K562 (cell line): Measurements from ENCODE around the gene NHLH1. TPM values are rescaled to one million over a fixed set of nuclear protein-coding genes. Genes with fewer than 3 reads are reported as not detected.

Experiments
- ATAC-seq: fragments of 200-7000 bp; cut with Tn5 transposase; 3 replicates; pipeline ENCODE4 v1.9.1; 2020; ENCODE audit warnings: moderate library complexity
- BruUV-seq: library from RNA; stranded (reverse); fragments of 400-500 nt; replicated peaks from 2 replicates; lab custom pipeline; 2021; lab: Mats Ljungman, UMichigan
- CTCF ChIA-PET: fragments of 300-600 bp; formaldehyde crosslinking; extraction: SDS; loops from one replicate; lab custom pipeline; 2021; ENCODE audit warnings: low intra/inter-chr PET ratio; lab: Yijun Ruan, JAX
- POLR2A ChIA-PET: fragments of 300-600, 350-650 bp; sonication (Branson Sonifier 250); formaldehyde crosslinking; extraction: SDS; loops from one replicate; lab custom pipeline; 2021; ENCODE audit warnings: antibody characterized with exemption, inconsistent platforms; lab: Yijun Ruan, JAX
- DNase-seq, 4 experiments: peaks; one replicate each; pipeline versions ENCODE4 v3.0.0 to v3.0.0-alpha.2; 2011 to 2018; ENCODE audit warnings: low spot score in 3 of 4, mixed read lengths in 3 of 4; ENCODE audit errors: extremely low read depth in 1 of 4
- FAIRE-seq: peaks from 2 replicates; lab custom pipeline; 2011; peaks lifted over from hg19 to GRCh38; lab: Jason Lieb, UNC
- H2AFZ ChIP-seq: 2 replicates; pipeline ENCODE4 v1.6.0; 2011; ENCODE audit warnings: low read depth, low read length, control low read depth, inconsistent platforms
- H3K27ac ChIP-seq: fragments of 200-600 bp; 3 replicates; pipeline ENCODE4 v1.8.0; 2011; ENCODE audit warnings: low read depth, mild to moderate bottlenecking, control low read depth, inconsistent platforms, low read length, moderate library complexity, mixed read lengths; ENCODE audit errors: extremely low read depth
- H3K27me3 ChIP-seq, 2 experiments: fragments of 300-600 bp in 1 of 2; 2 replicates in 1 of 2; 3 replicates in 1 of 2; pipeline versions ENCODE4 v1.6.0 to v1.8.0; 2011; ENCODE audit warnings: inconsistent platforms in 2 of 2, low read length in 2 of 2, mild to moderate bottlenecking in 1 of 2, mixed read lengths in 1 of 2, moderate library complexity in 1 of 2; ENCODE audit not compliant: control insufficient read depth in 2 of 2, insufficient read depth in 2 of 2
- H3K36me3 ChIP-seq: fragments of 300-600 bp; 3 replicates; pipeline ENCODE4 v1.8.0; 2011; ENCODE audit warnings: mild to moderate bottlenecking, low read length, inconsistent platforms; ENCODE audit not compliant: control insufficient read depth, insufficient read depth
- H3K4me1 ChIP-seq, 2 experiments: fragments of 200-600 bp in 1 of 2; replicated peaks in 1 of 2; 2 replicates in 1 of 2; 3 replicates in 1 of 2; pipeline versions ENCODE4 v1.5.1 to v1.8.0; 2011; ENCODE audit warnings: inconsistent platforms in 2 of 2, low read length in 2 of 2, mild to moderate bottlenecking in 1 of 2, mixed read lengths in 1 of 2, moderate library complexity in 1 of 2; ENCODE audit not compliant: control insufficient read depth in 2 of 2, insufficient read depth in 2 of 2
- H3K4me2 ChIP-seq: 2 replicates; pipeline ENCODE4 v1.6.1; 2011; ENCODE audit warnings: low read length, control low read depth, inconsistent platforms, mixed read lengths; ENCODE audit not compliant: insufficient read depth
- H3K4me3 ChIP-seq: fragments of 200-600 bp; sonication (generic), shearing (Covaris generic); 2 replicates; pipeline ENCODE4 v1.5.1; 2016; ENCODE audit warnings: control low read depth, inconsistent platforms
- H3K79me2 ChIP-seq: fragments of 200-600 bp; 3 replicates; pipeline ENCODE4 v1.8.0; 2011; ENCODE audit warnings: low read length, inconsistent platforms; ENCODE audit not compliant: control insufficient read depth, insufficient read depth
- H3K9ac ChIP-seq, 2 experiments: 2 replicates each; pipeline versions ENCODE4 v1.6.0 to v1.6.1; 2011; ENCODE audit warnings: low read depth in 2 of 2, low read length in 2 of 2, control low read depth in 1 of 2, inconsistent platforms in 1 of 2, mild to moderate bottlenecking in 1 of 2, mixed read lengths in 1 of 2; ENCODE audit not compliant: insufficient read depth in 1 of 2
- H3K9me1 ChIP-seq: one replicate; pipeline ENCODE4 v1.6.0; 2011; ENCODE audit warnings: inconsistent platforms, mild to moderate bottlenecking, low read length, moderate library complexity; ENCODE audit not compliant: control insufficient read depth, insufficient read depth
- H3K9me3 ChIP-seq: replicated peaks from 2 replicates; pipeline ENCODE4 v1.5.1; 2011; ENCODE audit warnings: low read depth, low read length, inconsistent platforms; ENCODE audit not compliant: control insufficient read depth, insufficient read depth
- H4K20me1 ChIP-seq: replicated peaks from 2 replicates; pipeline ENCODE4 v1.6.1; 2011; ENCODE audit warnings: low read length, inconsistent platforms, mixed read lengths; ENCODE audit not compliant: control insufficient read depth, insufficient read depth
- C11orf30 ChIP-seq: fragments of 450-650 bp; IDR thresholded peaks from 2 replicates; pipeline ENCODE4 v1.6.1; 2016; ENCODE audit warnings: low read depth, mild to moderate bottlenecking
- PHB ChIP-seq: fragments of 250-450 bp; sonication (Bioruptor Pico); IDR thresholded peaks from 2 replicates; pipeline ENCODE4 v1.5.0; 2021
- SMAD2 ChIP-seq: fragments of 150-350 bp; IDR thresholded peaks from 2 replicates; pipeline ENCODE4 v1.6.1; 2014; ENCODE audit warnings: low read depth, mild to moderate bottlenecking, low read length
- TCF3 ChIP-seq: sonication (generic); formaldehyde crosslinking; IDR thresholded peaks from 2 replicates; pipeline ENCODE4 v1.4.0; 2020; ENCODE audit warnings: mild to moderate bottlenecking, missing genetic modification reagents
- ZBTB8A ChIP-seq: fragments of 450-650 bp; IDR thresholded peaks from 2 replicates; pipeline ENCODE4 v1.6.1; 2018; ENCODE audit warnings: mild to moderate bottlenecking, moderate library complexity; ENCODE audit not compliant: partially characterized antibody
- ZNF24 ChIP-seq: fragments of 450-650 bp; IDR thresholded peaks from 2 replicates; pipeline ENCODE4 v1.6.1; 2016
- ZSCAN29 ChIP-seq: fragments of 450-650 bp; IDR thresholded peaks from 2 replicates; pipeline ENCODE4 v1.6.1; 2017
- WGBS: fragments of 100-300 bp; shearing (Covaris generic); methylation state at CpG from one replicate; pipeline ENCODE4 v1.1.6; 2016; ENCODE audit warnings: low coverage, mixed read lengths; ENCODE audit not compliant: insufficient coverage; ENCODE audit errors: missing lambda C conversion rate; 5-methylcytosine and 5-hydroxymethylcytosine counted together
- in situ Hi-C: fragments of 300-500 bp; cut with MboI; formaldehyde crosslinking; loops from 4 replicates; pipeline ENCODE4 v1.15.0; 2018; ENCODE audit warnings: inconsistent platforms, mixed read lengths
- intact Hi-C: fragments of 100-400 bp; cut with micrococcal nuclease; formaldehyde crosslinking; loops from 2 replicates; pipeline ENCODE4 v1.14.2; 2022
- polyA plus RNA-seq, 8 experiments: library from polyadenylated mRNA; depleted of rRNA in 4 of 8; stranded (reverse) in 5 of 8; unstranded in 3 of 8; fragments of >200 nt; fragmentation: Nextera tagmentation in 2 of 8; fragmentation: Illumina TruSeq in 1 of 8; extraction: Ambion mirVana in 2 of 8; extraction: Trizol in 1 of 8; gene quantifications; 2 replicates each; pipeline versions ENCODE4 v1.2.1 to v1.2.3, GENCODE V29; 2011 to 2014; ENCODE audit warnings: inconsistent platforms in 1 of 8, missing spikeins in 1 of 8
- total RNA-seq, 7 experiments: library from RNA; depleted of rRNA in 6 of 7; stranded (reverse); fragments of >200 nt in 6 of 7; fragmentation: Illumina TruSeq in 2 of 7; extraction: Trizol in 2 of 7; gene quantifications; 2 replicates each; pipeline versions ENCODE4 v1.2.1 to v1.2.3, GENCODE V29; 2011 to 2021; ENCODE audit warnings: low replicate concordance in 1 of 7
- TF ChIP-seq, protein P1 (sequence below): fragments of 450-650 bp; IDR thresholded peaks from 2 replicates; pipeline ENCODE4 v1.6.1; 2017; ENCODE audit warnings: mild to moderate bottlenecking, moderate library complexity
- TF ChIP-seq, protein P2 (sequence below): sonication (generic); formaldehyde crosslinking; IDR thresholded peaks from 2 replicates; pipeline ENCODE4 v1.8.1; 2022; ENCODE audit warnings: missing genetic modification reagents
- TF ChIP-seq, protein P3 (sequence below): fragments of 250-450 bp; sonication (Bioruptor Pico); IDR thresholded peaks from 2 replicates; pipeline ENCODE4 v1.8.0; 2022; ENCODE audit warnings: moderate library complexity, mild to moderate bottlenecking, inconsistent platforms
- TF ChIP-seq, protein P4 (sequence below): fragments of 250-450 bp; sonication (Bioruptor Pico); IDR thresholded peaks from 2 replicates; pipeline ENCODE4 v1.9.0; 2021; ENCODE audit warnings: mild to moderate bottlenecking, inconsistent platforms

Gene NHLH1
- total and polyA plus RNA-seq, 9 of the 15 experiments (the other 6 are each of a cell fraction or from before 2014, with no cell fraction given) = 0.09 to 1.3 (median 0.35) TPM; not detected in 1

DNA sequence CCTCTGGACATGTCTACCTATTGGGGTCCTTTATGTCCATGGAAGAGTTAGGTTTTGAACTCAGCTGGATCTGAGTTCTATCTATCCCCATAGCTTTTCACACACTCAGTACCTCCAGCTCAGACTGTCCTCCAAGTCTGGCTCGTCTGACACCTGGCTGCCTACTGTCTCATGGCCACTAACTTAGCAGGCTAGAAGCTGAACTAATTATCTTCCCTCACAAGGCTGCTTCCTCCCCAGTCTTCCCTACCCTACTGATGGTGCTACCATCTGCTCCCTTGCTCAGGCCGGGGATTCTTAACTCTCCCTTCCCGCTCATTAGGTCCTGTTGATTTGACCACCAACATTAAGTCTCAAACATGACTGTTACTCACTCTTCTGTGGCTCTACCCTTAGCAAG is 46.8 kb downstream of the NHLH1 start:
- ChIA-PET POLR2A (no interaction called here), CTCF (no interaction called here)
- H3K4me2 ChIP-seq = no peak overlapping the region
- in situ Hi-C loops (no loop called here), intact Hi-C loops (no loop called here)
- H3K79me2 ChIP-seq = no peaks in the 10 kb centered on the region
- H3K9ac ChIP-seq = no peak overlapping the region
- no TSS peak for BruUV-seq
- peaks cover 9 to 16% of the 10 kb centered on the region in 2 experiments; a peak in 4 of 5 replicates for H3K4me1 ChIP-seq
- no peak for TF ChIP-seq ZBTB8A
- no peak for TF ChIP-seq PHB (CRISPR knock-in tag)
- TF ChIP-seq, protein P1, sequence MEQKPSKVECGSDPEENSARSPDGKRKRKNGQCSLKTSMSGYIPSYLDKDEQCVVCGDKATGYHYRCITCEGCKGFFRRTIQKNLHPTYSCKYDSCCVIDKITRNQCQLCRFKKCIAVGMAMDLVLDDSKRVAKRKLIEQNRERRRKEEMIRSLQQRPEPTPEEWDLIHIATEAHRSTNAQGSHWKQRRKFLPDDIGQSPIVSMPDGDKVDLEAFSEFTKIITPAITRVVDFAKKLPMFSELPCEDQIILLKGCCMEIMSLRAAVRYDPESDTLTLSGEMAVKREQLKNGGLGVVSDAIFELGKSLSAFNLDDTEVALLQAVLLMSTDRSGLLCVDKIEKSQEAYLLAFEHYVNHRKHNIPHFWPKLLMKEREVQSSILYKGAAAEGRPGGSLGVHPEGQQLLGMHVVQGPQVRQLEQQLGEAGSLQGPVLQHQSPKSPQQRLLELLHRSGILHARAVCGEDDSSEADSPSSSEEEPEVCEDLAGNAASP = no peak
- ATAC-seq (0 out of 3 replicates have a peak, but pooled peaks have one; percentile 10), FAIRE-seq (no peak), DNase-seq (no peak)
- no peaks in the 10 kb centered on the region for H3K9me1 ChIP-seq
- H3K36me3 ChIP-seq = no peaks in the 10 kb centered on the region; the same call in 2 of the 3 replicates
- H4K20me1 ChIP-seq = no peaks in the 10 kb centered on the region
- WGBS = 44% methylated on average over 3 of the region's 3 CpGs
- H3K4me3 ChIP-seq = no peak overlapping the region
- no peak overlapping the region for H3K27ac ChIP-seq
- H2AFZ ChIP-seq = no peak overlapping the region
- no peaks in the 10 kb centered on the region for H3K9me3 ChIP-seq
- no peaks in the 10 kb centered on the region for H3K27me3 ChIP-seq

DNA sequence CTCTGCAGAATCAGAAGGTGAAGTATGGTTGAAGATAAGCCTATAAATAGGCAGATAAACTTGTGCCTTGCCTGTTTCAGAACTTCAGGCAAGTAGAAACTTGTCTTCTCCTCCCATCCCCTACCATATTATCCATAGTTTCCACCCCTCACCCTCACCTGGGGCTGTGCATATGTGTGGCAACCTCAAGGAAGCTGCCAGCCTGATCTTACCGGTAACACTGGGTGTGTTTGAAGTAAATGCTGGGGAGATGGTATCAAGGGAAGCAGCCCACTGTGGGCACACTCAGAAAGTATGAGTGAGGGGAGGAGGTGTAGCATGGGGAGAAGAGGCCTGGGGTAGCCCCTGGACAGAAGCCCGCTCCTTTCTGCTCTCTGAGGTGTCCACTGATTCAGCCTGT is 48.0 kb downstream of the NHLH1 start:
- no peak overlapping the region for H2AFZ ChIP-seq
- no peak overlapping the region for H3K27ac ChIP-seq
- H3K9me1 ChIP-seq = no peaks in the 10 kb centered on the region
- H3K4me1 ChIP-seq = peaks cover 14 to 24% of the 10 kb centered on the region in 2 experiments
- no peak overlapping the region for H3K4me2 ChIP-seq
- WGBS = 8% methylated on average over 2 of the region's 2 CpGs
- FAIRE-seq (no peak), ATAC-seq (no peak), DNase-seq (no peak)
- no peaks in the 10 kb centered on the region for H3K79me2 ChIP-seq
- H3K36me3 ChIP-seq = no peaks in the 10 kb centered on the region; the same call in 2 of the 3 replicates
- CTCF ChIA-PET = no interaction called here
- no peak for TF ChIP-seq ZSCAN29
- TF ChIP-seq, protein P2, sequence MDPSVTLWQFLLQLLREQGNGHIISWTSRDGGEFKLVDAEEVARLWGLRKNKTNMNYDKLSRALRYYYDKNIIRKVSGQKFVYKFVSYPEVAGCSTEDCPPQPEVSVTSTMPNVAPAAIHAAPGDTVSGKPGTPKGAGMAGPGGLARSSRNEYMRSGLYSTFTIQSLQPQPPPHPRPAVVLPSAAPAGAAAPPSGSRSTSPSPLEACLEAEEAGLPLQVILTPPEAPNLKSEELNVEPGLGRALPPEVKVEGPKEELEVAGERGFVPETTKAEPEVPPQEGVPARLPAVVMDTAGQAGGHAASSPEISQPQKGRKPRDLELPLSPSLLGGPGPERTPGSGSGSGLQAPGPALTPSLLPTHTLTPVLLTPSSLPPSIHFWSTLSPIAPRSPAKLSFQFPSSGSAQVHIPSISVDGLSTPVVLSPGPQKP (CRISPR knock-in tag) = no peak
- TF ChIP-seq TCF3 (CRISPR knock-in tag) = no peak
- TF ChIP-seq C11orf30 = no peak
- TF ChIP-seq, protein P3, sequence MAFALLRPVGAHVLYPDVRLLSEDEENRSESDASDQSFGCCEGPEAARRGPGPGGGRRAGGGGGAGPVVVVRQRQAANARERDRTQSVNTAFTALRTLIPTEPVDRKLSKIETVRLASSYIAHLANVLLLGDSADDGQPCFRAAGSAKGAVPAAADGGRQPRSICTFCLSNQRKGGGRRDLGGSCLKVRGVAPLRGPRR = no peak
- TF ChIP-seq, protein P4, sequence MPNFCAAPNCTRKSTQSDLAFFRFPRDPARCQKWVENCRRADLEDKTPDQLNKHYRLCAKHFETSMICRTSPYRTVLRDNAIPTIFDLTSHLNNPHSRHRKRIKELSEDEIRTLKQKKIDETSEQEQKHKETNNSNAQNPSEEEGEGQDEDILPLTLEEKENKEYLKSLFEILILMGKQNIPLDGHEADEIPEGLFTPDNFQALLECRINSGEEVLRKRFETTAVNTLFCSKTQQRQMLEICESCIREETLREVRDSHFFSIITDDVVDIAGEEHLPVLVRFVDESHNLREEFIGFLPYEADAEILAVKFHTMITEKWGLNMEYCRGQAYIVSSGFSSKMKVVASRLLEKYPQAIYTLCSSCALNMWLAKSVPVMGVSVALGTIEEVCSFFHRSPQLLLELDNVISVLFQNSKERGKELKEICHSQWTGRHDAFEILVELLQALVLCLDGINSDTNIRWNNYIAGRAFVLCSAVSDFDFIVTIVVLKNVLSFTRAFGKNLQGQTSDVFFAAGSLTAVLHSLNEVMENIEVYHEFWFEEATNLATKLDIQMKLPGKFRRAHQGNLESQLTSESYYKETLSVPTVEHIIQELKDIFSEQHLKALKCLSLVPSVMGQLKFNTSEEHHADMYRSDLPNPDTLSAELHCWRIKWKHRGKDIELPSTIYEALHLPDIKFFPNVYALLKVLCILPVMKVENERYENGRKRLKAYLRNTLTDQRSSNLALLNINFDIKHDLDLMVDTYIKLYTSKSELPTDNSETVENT = no peak
- no peak for TF ChIP-seq ZNF24
- no peak for TF ChIP-seq SMAD2
- no peak overlapping the region for H3K4me3 ChIP-seq
- no peaks in the 10 kb centered on the region for H4K20me1 ChIP-seq
- no peak overlapping the region for H3K9ac ChIP-seq
- intact Hi-C loops (no loop called here), in situ Hi-C loops (no loop called here)
- no peaks in the 10 kb centered on the region for H3K27me3 ChIP-seq
- H3K9me3 ChIP-seq = no peaks in the 10 kb centered on the region
- BruUV-seq = no TSS peak
- POLR2A ChIA-PET = interaction anchor here (0.6 kb wide), 1 partner anchor 180 kb away, joined by 4 read pairs; no protein-coding TSS in a partner anchor
